ENCODE data around the gene ABHD15.

Gene ABHD15

DNA sequence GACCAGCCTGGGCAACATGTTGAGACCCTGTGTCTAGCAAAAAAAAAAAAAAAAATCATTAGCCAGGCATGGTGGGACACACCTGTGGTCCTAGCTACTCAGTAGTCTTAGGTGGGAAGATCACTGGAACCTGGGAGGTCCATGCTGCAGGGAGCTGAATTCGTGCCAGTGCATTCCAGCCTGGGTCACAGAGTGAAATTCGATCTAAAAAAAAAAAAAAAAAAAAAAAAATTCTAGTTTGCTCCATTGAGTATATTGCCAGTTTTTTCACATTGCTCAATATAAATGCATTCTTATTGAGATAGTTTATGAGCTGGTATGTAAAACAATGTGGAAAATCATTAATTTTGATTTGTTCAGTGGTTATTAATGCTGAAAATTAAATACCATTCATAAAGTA is 52.0 kb downstream of the ABHD15 start:
- no peak for DNase-seq

- no peak for DNase-seq
Measured at GRCh38 chr17:29510953-29511352, 55.9 kb downstream of the ABHD15 start.
